ENCODE results near the gene NFIX.

DNA sequence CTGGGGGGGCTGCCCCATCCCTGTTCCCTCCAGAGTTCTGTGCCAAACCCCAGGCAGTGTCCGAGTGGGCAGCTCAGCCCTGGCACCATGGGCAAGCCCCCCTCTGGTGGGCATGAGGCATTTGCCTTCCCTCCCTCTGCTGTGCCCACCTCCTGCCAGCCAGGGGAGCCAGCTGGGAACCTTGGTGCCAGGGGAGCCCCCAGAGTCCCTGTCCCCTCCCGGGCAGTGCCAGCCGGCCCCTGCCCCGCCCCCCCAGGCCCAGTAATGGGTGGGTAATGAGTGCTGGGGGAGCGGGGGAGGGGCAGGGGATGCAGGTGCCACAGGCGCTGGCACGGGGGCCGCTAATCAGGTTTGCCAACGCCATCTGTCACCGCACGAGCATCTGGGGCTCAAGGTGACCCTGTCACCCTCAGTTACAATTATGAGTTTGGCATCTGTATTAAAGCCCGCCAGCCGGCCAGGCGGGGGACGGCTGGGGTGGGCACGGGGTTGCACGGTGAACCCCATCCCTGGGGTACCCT, 20.0 kb upstream of the NFIX start:
- TF ChIP-seq, protein P1, sequence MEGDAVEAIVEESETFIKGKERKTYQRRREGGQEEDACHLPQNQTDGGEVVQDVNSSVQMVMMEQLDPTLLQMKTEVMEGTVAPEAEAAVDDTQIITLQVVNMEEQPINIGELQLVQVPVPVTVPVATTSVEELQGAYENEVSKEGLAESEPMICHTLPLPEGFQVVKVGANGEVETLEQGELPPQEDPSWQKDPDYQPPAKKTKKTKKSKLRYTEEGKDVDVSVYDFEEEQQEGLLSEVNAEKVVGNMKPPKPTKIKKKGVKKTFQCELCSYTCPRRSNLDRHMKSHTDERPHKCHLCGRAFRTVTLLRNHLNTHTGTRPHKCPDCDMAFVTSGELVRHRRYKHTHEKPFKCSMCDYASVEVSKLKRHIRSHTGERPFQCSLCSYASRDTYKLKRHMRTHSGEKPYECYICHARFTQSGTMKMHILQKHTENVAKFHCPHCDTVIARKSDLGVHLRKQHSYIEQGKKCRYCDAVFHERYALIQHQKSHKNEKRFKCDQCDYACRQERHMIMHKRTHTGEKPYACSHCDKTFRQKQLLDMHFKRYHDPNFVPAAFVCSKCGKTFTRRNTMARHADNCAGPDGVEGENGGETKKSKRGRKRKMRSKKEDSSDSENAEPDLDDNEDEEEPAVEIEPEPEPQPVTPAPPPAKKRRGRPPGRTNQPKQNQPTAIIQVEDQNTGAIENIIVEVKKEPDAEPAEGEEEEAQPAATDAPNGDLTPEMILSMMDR (IDR thresholded peaks at IDR 0.05), result no peak
- TF ChIP-seq POLR2A (IDR thresholded peaks at IDR 0.05) (no peak), EP300 (IDR thresholded peaks at IDR 0.05) (no peak)

All from tibial nerve (tissue), 4 donors.